ENCODE data around the gene VPS4B.

The VPS4B gene

GRCh38 chr18:63397349-63397748, 24.9 kb downstream of the VPS4B start:
- TF ChIP-seq, protein P1, sequence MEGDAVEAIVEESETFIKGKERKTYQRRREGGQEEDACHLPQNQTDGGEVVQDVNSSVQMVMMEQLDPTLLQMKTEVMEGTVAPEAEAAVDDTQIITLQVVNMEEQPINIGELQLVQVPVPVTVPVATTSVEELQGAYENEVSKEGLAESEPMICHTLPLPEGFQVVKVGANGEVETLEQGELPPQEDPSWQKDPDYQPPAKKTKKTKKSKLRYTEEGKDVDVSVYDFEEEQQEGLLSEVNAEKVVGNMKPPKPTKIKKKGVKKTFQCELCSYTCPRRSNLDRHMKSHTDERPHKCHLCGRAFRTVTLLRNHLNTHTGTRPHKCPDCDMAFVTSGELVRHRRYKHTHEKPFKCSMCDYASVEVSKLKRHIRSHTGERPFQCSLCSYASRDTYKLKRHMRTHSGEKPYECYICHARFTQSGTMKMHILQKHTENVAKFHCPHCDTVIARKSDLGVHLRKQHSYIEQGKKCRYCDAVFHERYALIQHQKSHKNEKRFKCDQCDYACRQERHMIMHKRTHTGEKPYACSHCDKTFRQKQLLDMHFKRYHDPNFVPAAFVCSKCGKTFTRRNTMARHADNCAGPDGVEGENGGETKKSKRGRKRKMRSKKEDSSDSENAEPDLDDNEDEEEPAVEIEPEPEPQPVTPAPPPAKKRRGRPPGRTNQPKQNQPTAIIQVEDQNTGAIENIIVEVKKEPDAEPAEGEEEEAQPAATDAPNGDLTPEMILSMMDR (IDR thresholded peaks at IDR 0.05; ENCODE audit: insufficient read depth, low read depth, low read length, missing control alignments): no peak
- no peak overlapping the region for H3K4me3 ChIP-seq (ENCODE audit: low read depth, low read length)
- no peak for DNase-seq (ENCODE audit: low read depth)

- TF ChIP-seq, protein P1 (IDR thresholded peaks at IDR 0.05; ENCODE audit: insufficient read depth, low read depth, low read length, missing control alignments): no peak
- H3K4me3 ChIP-seq (ENCODE audit: low read depth, low read length): no peak overlapping the region
- no peak for DNase-seq (ENCODE audit: low read depth)
These were observed 26.8 kb downstream of the VPS4B start for GRCh38 chr18:63395503-63395902.

- no peak for DNase-seq (ENCODE audit: low read depth)
- H3K4me3 ChIP-seq (ENCODE audit: low read depth, low read length): no peak overlapping the region
- TF ChIP-seq, protein P1 (IDR thresholded peaks at IDR 0.05; ENCODE audit: insufficient read depth, low read depth, low read length, missing control alignments): no peak
These were observed 27.3 kb downstream of the VPS4B start for GRCh38 chr18:63394954-63395353.

- TF ChIP-seq, protein P1 (IDR thresholded peaks at IDR 0.05; ENCODE audit: insufficient read depth, low read depth, low read length, missing control alignments): no peak
These were observed 34.4 kb downstream of the VPS4B start for GRCh38 chr18:63387861-63388260.

DNA sequence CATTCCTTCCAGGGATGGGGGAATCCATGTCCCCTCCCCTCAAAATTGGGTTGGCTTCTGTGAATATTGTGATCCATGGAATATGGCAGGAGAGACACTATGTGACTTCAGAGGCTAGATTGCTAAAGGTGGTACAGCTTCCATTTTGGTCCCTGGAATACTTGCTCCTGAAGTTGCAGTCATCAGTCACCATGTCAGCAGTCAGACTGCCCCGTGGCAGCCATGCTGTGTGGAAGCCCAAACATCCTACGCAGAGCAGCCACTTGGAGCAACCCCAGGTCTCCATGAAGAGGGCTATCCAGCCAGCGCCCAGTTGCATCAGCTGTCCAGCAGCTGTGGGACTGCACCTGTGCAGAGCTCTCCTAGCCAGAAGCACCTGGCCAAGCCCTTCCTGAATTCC, 39.4 kb downstream of the VPS4B start:
- TF ChIP-seq, protein P1 (IDR thresholded peaks at IDR 0.05; ENCODE audit: insufficient read depth, low read depth, low read length, missing control alignments): no peak
- H3K4me3 ChIP-seq (ENCODE audit: low read depth, low read length): no peak overlapping the region
- no peak for DNase-seq (ENCODE audit: low read depth)

More at GRCh38 chr18:63387861-63388260, 34.4 kb downstream of the VPS4B start:
- H3K4me3 ChIP-seq (ENCODE audit: low read depth, low read length): no peak overlapping the region
- no peak for DNase-seq (ENCODE audit: low read depth)

DNA sequence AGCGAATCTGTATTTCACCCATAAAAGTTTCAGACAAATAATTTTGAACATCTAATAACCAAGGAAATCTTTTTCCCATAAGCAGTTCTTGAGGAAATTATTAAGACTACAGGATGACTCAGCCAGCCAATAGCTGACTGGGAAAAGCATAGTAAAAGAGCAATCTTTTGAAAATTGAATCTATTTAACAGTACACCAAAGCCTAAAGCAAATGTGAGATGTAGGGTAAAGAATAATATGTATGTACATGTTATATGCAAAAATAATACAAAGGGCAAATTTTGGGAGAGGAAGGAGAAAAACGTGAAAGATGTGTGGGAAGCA, 42.7 kb downstream of the VPS4B start:
- H3K4me3 ChIP-seq (ENCODE audit: low read depth, low read length): no peak overlapping the region
- DNase-seq (ENCODE audit: low read depth): no peak
- TF ChIP-seq, protein P1 (IDR thresholded peaks at IDR 0.05; ENCODE audit: insufficient read depth, low read depth, low read length, missing control alignments): no peak

GRCh38 chr18:63378919-63379638, 43.2 kb downstream of the VPS4B start:
- H3K4me3 ChIP-seq (ENCODE audit: low read depth, low read length): peak overlapping the region; percentile 21
- DNase-seq (ENCODE audit: low read depth): peak; percentile 24
- TF ChIP-seq, protein P1 (IDR thresholded peaks at IDR 0.05; ENCODE audit: insufficient read depth, low read depth, low read length, missing control alignments): no peak
